ENCODE data around the gene VEGFB.

The VEGFB gene

DNA sequence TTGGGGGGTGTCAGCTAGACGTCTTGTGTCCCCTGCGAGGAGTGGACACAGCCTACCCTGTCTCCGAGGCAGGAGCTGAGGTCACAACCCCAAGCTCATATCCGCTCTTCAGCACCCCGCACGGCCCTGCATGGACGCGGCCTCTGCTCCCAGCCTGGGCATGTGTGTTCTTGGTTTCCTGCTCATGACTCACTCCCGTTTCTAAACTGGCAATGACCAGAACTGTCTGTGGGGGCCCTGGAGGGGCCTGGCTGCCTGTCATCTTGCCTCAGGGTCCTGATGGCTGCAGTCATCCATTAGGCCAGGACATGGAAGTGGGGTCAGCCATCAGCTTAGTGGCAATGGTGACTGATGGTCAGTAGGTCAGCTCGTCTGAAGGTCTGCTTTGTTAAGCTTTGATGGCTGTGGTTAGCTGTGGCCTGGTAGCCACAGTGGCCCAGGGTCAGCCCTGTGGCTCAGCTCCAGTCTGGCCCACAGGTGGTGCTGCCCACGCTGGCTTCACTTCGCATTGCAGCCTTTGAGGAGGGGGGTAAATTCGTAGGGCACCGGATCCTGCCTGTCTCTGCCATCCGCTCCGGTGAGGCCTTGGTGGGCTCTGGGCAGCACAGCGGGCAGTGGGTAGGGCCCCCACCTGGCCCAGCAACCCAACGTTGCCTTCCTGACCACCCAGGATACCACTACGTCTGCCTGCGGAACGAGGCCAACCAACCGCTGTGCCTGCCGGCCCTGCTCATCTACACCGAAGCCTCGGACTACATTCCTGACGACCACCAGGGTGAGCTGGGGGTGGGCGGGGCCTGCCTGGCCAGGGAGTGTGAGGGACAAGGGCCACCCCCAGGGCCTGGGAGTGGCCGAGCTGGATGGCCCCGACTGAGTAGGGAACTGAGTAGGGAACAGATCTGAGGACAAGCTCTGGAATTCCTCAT is 28.9 kb downstream of the VEGFB start:
- no peak for DNase-seq

DNA sequence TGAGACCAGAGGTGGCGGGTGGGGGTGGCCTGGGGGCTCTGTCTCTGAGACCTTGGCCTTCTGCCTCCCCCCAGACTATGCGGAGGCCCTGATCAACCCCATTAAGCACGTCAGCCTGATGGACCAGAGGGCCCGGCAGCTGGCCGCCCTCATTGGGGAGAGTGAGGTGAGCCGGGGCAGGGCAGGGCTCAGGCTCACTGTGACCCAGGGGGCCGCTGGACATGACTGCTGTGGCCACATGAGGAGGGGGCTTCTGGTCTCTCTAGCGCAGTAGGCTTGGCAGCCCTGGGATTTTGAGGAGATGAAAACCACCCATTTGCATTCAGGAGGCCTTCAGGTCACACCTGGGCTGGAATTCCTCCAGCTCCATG is 29.5 kb downstream of the VEGFB start:
- DNase-seq = no peak

DNA sequence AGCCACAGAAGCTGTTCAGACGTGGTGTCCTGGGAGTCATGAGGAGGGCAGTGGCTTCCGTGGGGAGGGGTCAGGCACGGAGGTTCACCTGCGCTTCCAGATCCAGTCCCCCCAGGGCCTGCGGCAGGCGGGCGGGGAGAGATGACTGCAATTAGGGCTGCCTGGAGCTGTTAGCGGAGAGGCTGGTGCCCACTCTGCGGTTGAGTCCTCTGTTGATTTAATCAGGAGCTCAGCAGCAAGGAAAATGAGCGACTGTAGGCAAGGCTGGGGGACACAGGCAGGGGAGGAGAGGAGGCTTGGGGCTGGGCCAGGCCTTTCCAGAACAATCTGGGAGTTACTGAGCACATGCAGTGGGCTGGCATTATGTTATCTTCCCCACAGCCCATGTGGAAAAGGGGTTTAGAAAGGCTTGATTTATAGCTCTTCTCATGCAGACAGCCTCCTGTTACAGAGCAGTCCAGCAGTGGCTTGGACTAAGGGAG is 30.0 kb downstream of the VEGFB start:
- no peak for DNase-seq

DNA sequence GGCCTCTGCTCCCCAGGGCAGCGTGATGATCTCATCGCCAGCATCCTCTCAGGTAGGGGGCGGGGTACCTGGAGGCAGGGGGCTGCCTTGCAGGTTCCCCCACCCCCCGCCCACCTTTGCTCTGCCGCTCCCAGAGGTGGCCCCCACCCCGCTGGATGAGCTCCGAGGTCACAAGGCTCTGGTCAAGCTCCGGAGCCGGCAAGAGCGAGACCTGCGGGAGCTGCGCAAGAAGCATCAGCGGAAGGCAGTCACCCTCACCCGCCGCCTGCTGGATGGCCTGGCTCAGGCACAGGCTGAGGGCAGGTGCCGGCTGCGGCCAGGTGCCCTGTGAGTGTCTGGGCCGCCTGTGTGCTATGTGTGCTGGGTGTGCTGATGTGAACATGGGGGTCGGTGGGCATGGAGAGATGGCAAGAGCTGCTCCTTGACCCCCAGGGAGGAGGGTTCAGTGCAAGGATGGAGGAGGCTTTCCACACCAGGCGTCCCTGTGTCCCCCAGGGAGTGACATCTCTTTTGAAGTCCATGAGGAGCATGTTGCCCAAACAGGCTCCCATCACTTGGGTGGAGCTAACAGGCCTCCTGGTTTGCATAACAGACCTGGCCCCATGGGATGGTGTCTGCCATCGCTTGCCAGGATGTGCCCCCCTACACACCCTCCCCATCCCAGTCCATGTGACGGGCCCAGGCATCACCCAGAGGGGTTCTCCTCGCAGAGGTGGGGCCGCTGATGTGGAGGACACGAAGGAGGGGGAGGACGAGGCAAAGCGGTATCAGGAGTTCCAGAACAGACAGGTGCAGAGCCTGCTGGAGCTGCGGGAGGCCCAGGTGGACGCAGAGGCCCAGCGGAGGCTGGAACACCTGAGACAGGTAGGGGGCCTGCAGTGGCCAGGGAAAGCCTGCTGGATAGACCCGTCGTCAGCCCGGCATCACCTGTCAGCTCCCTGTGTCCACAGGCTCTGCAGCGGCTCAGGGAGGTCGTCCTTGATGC is 31.1 kb downstream of the VEGFB start:
- no peak for DNase-seq

DNA sequence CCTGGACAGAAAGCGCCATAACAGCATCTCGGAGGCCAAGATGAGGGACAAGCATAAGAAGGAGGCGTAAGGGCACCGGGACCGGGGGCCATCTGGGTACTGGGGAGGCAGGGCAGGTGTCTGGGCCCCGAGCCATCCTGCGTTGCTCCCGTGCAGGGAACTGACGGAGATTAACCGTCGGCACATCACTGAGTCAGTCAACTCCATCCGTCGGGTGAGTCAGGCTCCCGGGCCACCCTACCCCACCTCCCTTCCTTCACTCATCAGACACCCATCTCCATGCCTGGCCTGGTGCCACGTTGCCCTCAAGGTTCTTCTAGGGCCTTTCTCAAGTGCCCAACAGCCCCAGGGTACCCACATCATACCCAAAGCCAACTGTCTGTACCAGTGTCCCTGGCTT is 32.0 kb downstream of the VEGFB start:
- DNase-seq = no peak

DNA sequence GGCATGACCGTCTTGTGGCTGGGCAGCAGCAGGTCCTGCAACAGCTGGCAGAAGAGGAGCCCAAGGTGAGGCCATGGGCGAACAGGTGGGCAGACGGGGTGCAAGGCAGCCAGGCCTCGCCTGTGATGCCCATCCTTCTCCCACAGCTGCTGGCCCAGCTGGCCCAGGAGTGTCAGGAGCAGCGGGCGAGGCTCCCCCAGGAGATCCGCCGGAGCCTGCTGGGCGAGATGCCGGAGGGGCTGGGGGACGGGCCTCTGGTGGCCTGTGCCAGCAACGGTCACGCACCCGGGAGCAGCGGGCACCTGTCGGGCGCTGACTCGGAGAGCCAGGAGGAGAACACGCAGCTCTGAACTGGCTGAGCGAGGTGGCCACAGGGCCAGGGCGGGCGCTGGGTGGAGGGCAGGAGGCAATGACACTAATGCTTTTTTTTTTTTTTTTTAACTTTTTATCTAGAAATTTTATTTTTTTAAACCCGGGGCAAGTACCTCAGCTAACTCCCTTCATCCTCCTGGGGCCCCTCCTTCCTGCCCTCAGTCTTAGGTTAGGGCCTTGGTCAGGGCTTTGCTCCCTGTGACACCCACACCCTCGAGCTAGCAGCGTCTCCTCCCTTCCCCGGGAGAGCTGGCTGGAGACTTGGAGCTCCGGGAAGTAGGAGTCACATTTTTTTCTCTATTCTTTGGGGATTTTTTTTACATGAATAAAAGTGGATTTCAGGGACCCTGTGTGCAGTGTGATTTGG is 33.0 kb downstream of the VEGFB start:
- DNase-seq = no peak

DNA sequence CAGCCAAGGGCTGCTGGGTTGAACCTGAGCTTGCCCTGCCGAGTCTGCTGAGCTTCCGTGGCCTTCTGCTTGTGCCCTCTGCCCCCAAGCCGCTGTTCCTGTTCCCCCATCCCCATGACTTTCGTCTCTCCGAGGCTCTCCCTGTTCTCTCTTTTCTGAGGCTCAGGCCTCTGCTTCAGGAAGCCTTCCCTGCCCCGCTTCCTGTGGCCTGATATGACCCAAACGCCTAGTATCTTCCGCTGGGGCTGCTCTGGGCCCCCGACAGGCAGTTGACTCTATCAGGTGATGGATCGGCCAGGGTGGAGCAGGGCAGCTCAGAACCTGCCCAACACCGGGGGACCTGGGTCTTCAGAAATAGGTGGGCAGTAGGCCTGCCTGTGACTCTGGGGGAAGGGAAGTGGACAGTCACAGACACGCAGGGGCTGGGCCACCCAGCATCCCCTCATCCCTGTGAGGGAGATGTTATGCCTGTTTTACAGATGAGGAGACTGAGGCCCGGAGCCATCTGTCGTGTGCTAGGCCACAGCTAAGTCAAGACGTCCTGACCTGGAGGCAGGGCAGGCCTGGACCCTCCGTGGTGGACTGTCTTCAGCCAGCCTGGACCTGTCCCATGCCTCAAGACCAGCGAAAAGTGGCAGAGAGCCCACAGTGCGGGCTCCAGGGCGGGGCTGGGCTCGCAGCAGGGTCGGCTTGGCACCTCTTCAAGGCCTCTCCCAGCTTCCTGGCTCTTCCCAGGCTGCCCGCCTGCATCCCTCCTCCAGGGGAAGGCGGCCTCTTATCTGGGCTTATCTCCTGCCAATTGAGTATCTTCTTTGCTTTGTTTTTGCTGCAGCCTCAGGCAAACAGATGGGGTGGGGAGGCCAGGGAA is 33.9 kb downstream of the VEGFB start:
- no peak for DNase-seq

DNA sequence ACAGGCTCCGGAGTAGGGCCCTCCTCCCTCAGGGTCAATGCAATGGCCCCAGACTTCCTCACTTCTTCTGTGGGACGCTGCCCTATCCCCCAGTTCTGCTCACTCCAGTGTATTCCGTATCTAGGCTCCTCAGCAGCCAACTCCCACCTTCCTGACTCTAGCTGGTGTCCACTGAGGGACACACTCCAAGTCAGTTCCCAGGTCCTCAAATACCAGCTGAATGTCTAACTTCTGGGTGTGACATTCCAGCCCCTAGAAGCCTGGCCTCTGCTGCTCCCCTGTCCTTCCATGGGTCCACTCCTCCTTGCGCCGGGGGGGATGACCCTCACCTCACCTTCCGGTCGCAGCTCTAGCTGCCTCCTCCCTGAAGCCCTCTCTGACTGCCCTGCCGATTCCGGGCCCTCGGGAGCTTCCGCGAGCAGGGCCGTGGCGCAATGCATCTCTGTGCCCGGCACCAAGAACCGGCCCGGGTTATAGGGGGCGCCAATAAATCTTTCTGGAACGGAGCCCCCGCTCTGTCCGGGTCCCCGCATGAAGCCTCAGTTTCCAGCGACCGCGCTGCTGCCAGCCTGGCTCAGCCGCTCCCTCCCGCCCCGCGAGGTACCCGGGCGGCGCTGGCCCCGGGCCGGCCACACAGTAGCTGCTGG is 34.6 kb downstream of the VEGFB start:
- DNase-seq = peak; percentile 69

DNA sequence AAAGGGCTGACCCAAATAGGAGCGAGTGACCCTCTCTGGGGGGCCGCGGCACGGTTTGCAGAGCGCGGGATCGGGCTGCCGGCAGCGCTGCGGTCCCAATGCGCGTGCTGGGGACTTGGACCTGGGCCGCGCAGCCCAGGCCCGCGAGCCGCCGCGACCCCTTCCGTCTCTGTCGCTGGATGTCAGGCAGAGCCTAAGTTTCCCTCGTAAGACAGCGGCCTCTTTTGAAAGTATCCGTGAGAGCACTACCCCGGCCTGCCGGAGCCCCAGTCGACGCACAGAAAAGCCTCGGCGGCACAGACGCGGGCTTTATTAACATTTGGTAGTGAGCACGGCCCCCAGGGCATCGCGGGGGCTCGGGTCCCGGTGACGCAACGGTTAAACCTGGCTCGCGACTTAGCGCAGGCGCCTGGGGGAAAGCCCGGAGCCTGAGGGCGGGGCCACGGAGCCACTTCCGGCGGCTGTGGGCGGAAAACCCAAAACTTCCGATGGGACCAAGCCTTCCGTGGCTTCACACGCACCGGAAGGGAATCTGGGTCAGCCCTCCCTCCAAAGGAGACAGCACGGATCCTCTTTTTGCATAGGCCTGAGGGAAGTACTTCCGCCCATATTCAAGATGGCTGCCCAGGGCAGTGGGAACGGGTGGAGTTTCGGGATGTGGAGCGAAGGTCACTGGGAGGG is 35.3 kb downstream of the VEGFB start:
- peak; percentile 99 for DNase-seq

DNA sequence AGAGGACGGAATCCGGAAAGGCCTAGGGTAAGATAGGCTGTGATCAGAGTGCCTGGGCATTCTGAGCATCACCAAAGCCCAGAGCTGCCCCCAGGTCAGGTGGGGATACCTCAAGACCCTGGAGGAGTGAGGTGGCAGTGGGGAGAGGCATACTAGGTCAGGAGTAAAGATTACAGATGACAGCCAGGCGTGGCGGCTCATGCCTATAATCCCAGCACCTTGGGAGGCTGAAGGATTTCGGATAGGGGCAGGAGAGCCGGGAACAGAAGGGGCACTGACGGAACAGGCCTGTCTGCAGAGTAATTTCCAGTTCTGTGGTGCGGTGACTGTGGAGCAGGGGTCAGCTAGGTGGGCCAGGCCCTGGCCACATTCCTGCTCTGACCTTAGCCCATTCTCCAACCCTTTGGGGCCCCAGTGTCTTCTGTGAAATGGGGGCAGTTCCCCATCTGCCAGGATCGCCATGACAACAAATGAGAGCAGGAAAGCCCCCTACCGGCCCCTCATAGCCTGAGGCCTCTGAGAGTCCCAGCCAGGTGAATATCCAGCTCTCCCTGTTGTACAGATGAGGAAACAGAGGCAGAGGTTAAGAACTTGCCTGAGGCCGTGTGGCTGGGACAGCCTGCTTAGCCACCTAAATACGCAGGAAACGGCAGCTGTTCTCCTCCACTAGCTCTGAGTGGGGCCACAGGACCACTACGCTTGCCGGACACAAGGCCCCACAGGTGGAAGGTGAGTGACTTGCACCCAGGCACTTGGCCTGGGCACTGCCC is 40.8 kb downstream of the VEGFB start:
- no peak for DNase-seq

DNA sequence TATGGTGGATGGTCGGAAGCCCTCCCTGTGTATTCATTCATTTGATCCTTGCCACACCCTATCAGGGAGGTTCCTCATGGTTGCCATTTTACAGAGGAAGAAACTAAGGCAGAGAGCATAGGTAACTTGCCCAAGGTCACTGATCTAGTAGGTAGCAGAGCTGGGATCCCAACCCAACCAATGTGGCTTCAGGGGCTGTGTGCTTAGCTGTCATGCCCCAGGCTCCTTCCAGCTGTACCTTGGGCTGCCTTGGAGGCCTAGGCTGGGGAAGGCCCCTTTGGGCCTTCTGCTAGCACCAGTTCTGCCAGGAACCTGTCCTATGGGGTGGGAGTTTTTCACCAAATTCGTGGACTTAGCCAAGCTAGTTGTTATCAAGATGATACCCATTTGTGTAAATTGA is 41.5 kb downstream of the VEGFB start:
- DNase-seq = no peak

DNA sequence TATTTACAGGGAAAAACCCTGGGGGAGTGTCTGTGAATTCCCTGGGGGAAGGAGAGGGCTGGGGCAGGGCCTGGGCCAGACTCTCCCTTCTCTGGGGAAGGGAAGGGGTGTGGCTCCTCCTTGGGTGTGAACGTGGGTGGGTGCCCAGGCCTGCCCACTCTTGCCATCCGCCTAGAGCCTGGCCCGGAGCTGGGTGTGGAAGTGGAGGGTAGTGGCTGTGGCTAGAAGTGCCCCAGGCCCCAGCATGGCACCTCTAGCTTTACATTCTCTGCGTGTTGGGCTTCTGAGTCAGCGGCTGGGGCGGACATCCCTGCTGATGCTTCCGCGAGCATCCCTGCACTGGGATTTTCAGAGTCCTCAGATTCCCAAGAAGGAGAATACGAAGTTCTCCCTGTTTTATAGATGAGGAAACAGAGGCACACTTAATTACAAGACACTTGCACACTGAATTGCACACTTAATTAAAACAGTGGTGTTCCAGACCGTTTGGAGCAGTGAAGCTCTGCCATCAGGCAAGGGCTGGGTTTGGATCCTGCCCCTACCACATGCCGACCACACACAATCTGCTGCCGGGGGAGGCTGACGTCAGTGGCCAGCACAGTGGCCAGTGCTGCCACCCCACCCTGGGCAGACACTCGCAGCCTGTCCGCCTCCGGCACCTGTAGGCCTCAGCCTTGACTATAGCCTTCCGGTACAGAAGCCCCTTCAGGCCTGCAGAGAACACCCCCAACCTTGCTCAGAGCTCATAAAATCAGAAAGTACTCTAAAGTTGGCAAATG is 42.5 kb downstream of the VEGFB start:
- DNase-seq = no peak

DNA sequence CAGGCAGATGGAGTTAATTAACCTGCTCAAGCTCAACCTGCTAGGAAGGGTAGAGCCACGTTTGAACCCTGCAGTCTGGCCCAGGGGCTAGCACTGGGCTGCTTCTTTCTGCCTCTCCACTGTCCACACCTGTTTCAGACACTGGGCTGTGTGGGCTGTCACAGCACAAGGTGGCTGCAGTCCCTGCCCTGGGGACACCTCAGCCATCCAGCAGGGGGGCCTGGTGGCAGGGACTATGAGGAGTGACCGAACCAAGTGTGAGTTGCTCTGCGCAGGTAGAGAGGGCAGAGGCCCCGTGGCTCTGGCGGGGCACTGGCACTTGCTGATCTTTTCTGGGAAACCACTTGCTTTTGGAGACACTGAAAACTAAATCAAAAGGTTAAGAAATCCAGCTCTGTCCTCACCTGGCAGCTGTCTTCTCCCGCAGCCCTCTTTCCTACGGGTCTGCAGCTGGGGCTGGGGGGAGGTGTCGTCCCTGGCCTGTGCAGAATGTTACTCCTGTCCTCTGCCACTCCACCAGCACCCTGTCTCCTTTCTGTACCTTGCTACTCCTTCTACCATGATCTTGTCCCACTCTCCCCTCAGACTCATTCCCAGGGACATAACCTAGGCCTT is 44.3 kb downstream of the VEGFB start:
- DNase-seq = no peak

DNA sequence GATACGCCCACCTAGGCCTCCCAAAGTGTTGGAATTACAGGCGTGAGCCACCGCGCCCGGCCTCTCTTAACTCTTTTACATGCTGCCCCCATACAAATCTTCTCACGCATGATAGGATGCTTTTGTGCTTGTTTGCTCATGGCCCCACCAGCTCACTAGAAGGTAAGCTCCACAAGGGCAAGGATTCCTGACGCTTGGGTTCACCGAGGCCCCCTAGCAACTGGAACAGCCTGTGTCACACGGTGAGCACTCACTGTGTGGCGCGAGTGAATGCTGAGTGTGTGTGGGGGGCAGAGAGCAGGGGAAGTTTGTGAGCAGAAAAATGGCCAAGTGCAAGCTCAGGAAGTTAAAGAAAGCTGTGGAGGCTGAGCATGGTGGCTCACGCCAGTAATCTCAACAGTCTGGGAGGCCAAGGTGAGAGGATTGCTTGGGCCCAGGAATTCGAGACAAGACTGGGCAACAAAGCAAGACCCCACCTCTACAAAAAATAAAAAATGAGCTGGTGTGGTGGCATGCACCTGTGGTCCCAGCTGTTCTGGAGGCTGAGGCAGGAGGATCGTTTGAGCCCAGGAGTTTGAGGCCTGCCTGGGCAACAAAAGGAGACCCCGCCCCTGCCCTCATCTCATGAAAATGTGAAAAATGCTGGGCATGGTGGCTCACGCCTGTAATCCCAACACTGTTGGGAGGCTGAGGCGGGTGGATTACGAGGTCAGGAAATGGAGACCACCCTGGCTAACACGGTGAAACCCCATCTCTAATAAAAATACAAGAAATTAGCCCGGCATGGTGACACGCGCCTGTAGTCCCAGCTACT is 47.8 kb downstream of the VEGFB start:
- no peak for DNase-seq

DNA sequence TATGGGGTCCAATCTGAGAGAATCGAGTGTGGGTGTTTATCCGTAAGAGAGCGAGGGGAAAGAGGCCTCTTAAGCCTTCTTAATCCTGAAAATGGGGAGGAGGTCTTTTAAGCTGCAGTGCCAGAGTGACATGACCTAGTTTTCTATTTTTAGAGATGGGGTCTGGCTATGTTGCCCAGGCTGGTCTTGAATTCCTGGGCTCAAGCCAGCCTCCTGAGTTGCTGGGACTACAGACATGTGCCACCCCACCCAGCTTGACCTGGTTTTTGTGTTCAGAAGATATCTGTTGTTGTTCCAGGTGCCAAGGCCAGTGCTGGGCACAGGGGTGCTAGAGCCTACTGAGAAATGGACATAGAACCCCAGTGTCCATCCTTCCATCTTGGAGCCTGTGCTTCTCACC is 48.7 kb downstream of the VEGFB start:
- no peak for DNase-seq

DNA sequence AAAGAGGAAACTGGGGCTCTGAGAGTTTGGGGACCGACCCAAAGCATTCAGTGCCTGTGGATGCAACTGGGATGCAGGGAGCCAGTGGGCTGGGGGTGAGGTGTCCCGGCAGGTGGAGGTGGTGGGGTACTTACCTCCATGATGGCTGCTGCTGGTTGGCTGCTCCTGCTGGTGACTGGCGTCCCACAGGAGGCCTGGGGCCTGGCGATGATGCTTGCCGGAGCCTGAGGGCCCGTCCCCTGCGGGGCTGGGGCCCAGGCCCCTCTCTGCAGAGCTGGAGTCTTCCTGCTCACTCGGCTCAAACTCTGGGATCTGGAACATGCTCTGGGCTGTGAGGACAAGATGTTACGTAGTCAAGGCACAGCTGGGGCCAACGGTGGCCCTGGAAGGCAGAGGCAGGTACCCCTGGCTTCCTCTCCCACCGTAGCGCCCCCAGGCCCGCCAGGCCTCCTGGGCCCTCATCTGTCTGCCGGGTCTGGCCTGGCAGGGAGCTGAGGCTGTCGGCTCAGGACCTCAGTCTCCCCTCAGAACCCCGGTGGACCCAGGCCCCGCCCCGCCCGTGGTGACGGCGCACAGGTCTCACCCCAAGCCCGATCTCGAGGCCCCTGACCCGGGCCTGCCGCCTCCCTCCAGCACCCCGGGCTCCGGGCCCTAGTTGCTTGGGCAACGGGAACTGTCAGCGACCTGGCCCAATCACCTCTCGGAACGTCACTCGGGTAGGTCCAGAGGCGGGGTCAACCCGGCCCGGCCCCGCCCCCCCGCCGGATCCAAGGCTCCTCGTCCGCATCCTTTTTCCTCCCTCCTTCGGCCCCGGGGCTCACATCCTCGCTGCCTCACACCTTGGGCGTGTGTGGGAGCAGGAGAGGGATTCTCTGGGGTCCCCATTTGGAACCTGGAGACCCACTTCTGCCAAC is 49.9 kb downstream of the VEGFB start, which contains the start of gene BAD:
BAD (minus strand) TSS at position 618 of the 914 bp plus-strand sequence; CDS start at position 321, 297 bp downstream.
- DNase-seq = peak; percentile 97
